MM.1S (cell line): ENCODE results near the gene AP3B1.

Source experiments
- CTCF ChIP-seq: fragments of 300-600 bp; sonication (generic); IDR thresholded peaks from 2 replicates; pipeline ENCODE4 v1.5.1; 2016; ENCODE audit warnings: antibody characterized with exemption, low read length, mixed read lengths
- EZH2 ChIP-seq: fragments of 300-600 bp; sonication (generic); optimal IDR thresholded peaks from 2 replicates; pipeline ENCODE3; 2017; ENCODE audit warnings: low read depth, mild to moderate bottlenecking, antibody characterized with exemption, low read length, mixed read lengths

- TF ChIP-seq EZH2 (no peak), CTCF (no peak)
Measured at GRCh38 chr5:77960305-77960704, 334.2 kb downstream of the AP3B1 start.
